Neural progenitor cell (in vitro differentiated cells): ENCODE results near the gene GLUL. TPM values are rescaled to one million over a fixed set of nuclear protein-coding genes. Genes with fewer than 3 reads are reported as not detected.
A peak's percentile ranks its signal among the peaks of the same experiment; 100 is the strongest.

ENCODE experiments used
- DNase-seq: peaks from one replicate; pipeline ENCODE4 v3.0.0-alpha.2; 2016; ENCODE audit warnings: low spot score
- H2AFZ ChIP-seq: fragments of 200-600 bp; sonication (generic); replicated peaks from 2 replicates; pipeline ENCODE4 v1.6.1; 2016; ENCODE audit warnings: antibody characterized with exemption
- H3F3A ChIP-seq: fragments of 200-600 bp; sonication (generic); 2 replicates; pipeline ENCODE4 v1.6.1; 2016; ENCODE audit warnings: antibody characterized with exemption, low read depth
- H3K27ac ChIP-seq: fragments of 200-600 bp; sonication (generic); 2 replicates; pipeline ENCODE4 v1.5.1; 2016; ENCODE audit warnings: mild to moderate bottlenecking
- H3K27me3 ChIP-seq: fragments of 200-600 bp; sonication (generic); 2 replicates; pipeline ENCODE4 v1.6.1; 2016; ENCODE audit warnings: mild to moderate bottlenecking, moderate library complexity
- H3K36me3 ChIP-seq: fragments of 200-600 bp; sonication (generic); 2 replicates; pipeline ENCODE4 v1.5.1; 2016
- H3K4me1 ChIP-seq: fragments of 200-600 bp; sonication (generic); 2 replicates; pipeline ENCODE4 v1.6.1; 2016; ENCODE audit warnings: mixed run types
- H3K4me2 ChIP-seq: fragments of 200-600 bp; sonication (generic); 2 replicates; pipeline ENCODE4 v1.6.1; 2016
- H3K4me3 ChIP-seq: fragments of 200-600 bp; sonication (generic); 2 replicates; pipeline ENCODE4 v1.5.1; 2016
- H3K79me2 ChIP-seq: fragments of 200-600 bp; sonication (generic); 2 replicates; pipeline ENCODE4 v1.6.1; 2016; ENCODE audit warnings: low read depth
- H3K9ac ChIP-seq: fragments of 200-600 bp; sonication (generic); 2 replicates; pipeline ENCODE4 v1.6.1; 2016
- H3K9me3 ChIP-seq: fragments of 200-600 bp; sonication (generic); 2 replicates; pipeline ENCODE4 v1.5.1; 2016; ENCODE audit warnings: low read depth
- H4K20me1 ChIP-seq: fragments of 200-600 bp; sonication (generic); 2 replicates; pipeline ENCODE4 v1.6.1; 2016; ENCODE audit warnings: low read depth
- H3K27ac Mint-ChIP-seq: 3 replicates; pipeline ENCODE4 v1.8.0; 2021; ENCODE audit warnings: mixed read lengths
- H3K27me3 Mint-ChIP-seq: 2 replicates; pipeline ENCODE4 v1.8.0; 2022; ENCODE audit warnings: low read depth, mild to moderate bottlenecking, inconsistent platforms, moderate library complexity, mixed read lengths; ENCODE audit not compliant: insufficient read depth
- H3K36me3 Mint-ChIP-seq: 3 replicates; pipeline ENCODE4 v1.8.0; 2021; ENCODE audit warnings: mixed read lengths
- H3K4me1 Mint-ChIP-seq: 3 replicates; pipeline ENCODE4 v1.8.0; 2021; ENCODE audit warnings: mixed read lengths
- H3K4me3 Mint-ChIP-seq: 3 replicates; pipeline ENCODE4 v1.8.0; 2021; ENCODE audit warnings: mild to moderate bottlenecking, moderate library complexity, mixed read lengths
- H3K9me3 Mint-ChIP-seq: 3 replicates; pipeline ENCODE4 v1.8.0; 2020; ENCODE audit warnings: mixed read lengths
- EZH2 ChIP-seq: fragments of 200-600 bp; sonication (generic); IDR thresholded peaks from 2 replicates; pipeline ENCODE4 v1.6.1; 2017; ENCODE audit warnings: antibody characterized with exemption, mild to moderate bottlenecking, moderate library complexity
- EZH2phosphoT487 ChIP-seq: fragments of 200-600 bp; sonication (generic); IDR thresholded peaks from 2 replicates; pipeline ENCODE4 v1.6.1; 2017; ENCODE audit warnings: antibody characterized with exemption
- total RNA-seq: library from RNA; depleted of rRNA; stranded (reverse); fragments of >200 nt; gene quantifications from 2 replicates; pipeline ENCODE4 v1.2.3, GENCODE V29; 2015; ENCODE audit warnings: low replicate concordance
- TF ChIP-seq, protein P1 (sequence below): fragments of 200-600 bp; sonication (generic); IDR thresholded peaks from 2 replicates; pipeline ENCODE4 v1.5.1; 2017; ENCODE audit warnings: antibody characterized with exemption, mild to moderate bottlenecking

Gene GLUL
- total RNA-seq: 428 and 695 TPM in 2 replicates

- H3K36me3 Mint-ChIP-seq: peaks cover 34% of the 10 kb centered on the region
- peak within 1 kb of the TSS; percentile 97 for H3K9ac ChIP-seq
- peak within 1 kb of the TSS; percentile 91 for H3K27ac ChIP-seq
- no peaks in the 10 kb centered on the region for H3K27me3 ChIP-seq
- no peaks in the 10 kb centered on the region for H3K9me3 Mint-ChIP-seq
- H3F3A ChIP-seq: peaks cover 52% of the 10 kb centered on the region
- peak; percentile 98 for DNase-seq
- peaks cover 51% of the 10 kb centered on the region for H3K4me1 Mint-ChIP-seq
- H3K9me3 ChIP-seq: no peaks in the 10 kb centered on the region
- H4K20me1 ChIP-seq: peaks cover 50% of the 10 kb centered on the region
- peaks cover 5% of the 10 kb centered on the region for H3K27me3 Mint-ChIP-seq
- H3K4me1 ChIP-seq: peaks cover 45% of the 10 kb centered on the region
- peak within 1 kb of the TSS; percentile 100 for H3K4me3 Mint-ChIP-seq
- peak within 1 kb of the TSS; percentile 97 for H3K4me2 ChIP-seq
- peaks cover 67% of the 10 kb centered on the region for H3K79me2 ChIP-seq
- H2AFZ ChIP-seq: no peak within 1 kb of the TSS
- peak within 1 kb of the TSS; percentile 100 for H3K4me3 ChIP-seq
- TF ChIP-seq EZH2: no peak
- TF ChIP-seq, protein P1, sequence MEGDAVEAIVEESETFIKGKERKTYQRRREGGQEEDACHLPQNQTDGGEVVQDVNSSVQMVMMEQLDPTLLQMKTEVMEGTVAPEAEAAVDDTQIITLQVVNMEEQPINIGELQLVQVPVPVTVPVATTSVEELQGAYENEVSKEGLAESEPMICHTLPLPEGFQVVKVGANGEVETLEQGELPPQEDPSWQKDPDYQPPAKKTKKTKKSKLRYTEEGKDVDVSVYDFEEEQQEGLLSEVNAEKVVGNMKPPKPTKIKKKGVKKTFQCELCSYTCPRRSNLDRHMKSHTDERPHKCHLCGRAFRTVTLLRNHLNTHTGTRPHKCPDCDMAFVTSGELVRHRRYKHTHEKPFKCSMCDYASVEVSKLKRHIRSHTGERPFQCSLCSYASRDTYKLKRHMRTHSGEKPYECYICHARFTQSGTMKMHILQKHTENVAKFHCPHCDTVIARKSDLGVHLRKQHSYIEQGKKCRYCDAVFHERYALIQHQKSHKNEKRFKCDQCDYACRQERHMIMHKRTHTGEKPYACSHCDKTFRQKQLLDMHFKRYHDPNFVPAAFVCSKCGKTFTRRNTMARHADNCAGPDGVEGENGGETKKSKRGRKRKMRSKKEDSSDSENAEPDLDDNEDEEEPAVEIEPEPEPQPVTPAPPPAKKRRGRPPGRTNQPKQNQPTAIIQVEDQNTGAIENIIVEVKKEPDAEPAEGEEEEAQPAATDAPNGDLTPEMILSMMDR: peak; percentile 27
- peak within 1 kb of the TSS; percentile 91 for H3K27ac Mint-ChIP-seq
- peaks cover 17% of the 10 kb centered on the region for H3K36me3 ChIP-seq
Observed at GRCh38 chr1:182391362-182392049, at the start of gene GLUL. GLUL (minus strand) TSS chr1:182391790; CDS start chr1:182388737, 3,053 bp downstream.

DNA sequence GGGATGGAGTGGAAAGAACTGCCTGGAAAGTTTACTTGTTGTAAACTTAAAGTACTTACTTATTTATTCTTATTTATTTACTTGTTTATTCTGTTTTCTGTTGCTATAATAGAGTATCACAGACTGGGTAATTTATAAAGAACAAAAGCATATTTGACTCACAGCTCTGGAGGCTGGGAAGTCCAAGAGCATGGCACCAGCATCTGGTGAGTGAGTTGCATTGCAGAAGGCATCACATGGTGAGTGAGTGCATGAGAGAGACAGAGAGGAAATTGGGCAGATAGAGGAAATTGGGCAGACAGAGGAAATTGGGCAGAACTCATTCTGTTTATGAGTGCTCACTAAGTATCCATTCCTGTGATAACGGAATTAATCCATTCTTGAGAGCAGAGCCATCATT lies 46.7 kb upstream of the GLUL start:
- H3K9me3 Mint-ChIP-seq: peaks cover 11% of the 10 kb centered on the region
- Histone ChIP-seq H2AFZ (no peak overlapping the region), H3K4me1 (no peaks in the 10 kb centered on the region), H3K27me3 (no peaks in the 10 kb centered on the region), H3F3A (no peaks in the 10 kb centered on the region), H3K4me2 (no peak overlapping the region), H3K27ac (no peak overlapping the region), H3K79me2 (no peaks in the 10 kb centered on the region), H3K9me3 (no peaks in the 10 kb centered on the region), H3K9ac (no peak overlapping the region), H3K36me3 (no peaks in the 10 kb centered on the region), H4K20me1 (no peaks in the 10 kb centered on the region), H3K4me3 (no peak overlapping the region)
- no peaks in the 10 kb centered on the region for H3K4me1 Mint-ChIP-seq
- H3K4me3 Mint-ChIP-seq: no peak overlapping the region
- no peaks in the 10 kb centered on the region for H3K27me3 Mint-ChIP-seq
- no peak for DNase-seq
- no peak overlapping the region for H3K27ac Mint-ChIP-seq
- H3K36me3 Mint-ChIP-seq: no peaks in the 10 kb centered on the region
- TF ChIP-seq EZH2 (no peak), EZH2phosphoT487 (no peak)
- TF ChIP-seq, protein P1: no peak

DNA sequence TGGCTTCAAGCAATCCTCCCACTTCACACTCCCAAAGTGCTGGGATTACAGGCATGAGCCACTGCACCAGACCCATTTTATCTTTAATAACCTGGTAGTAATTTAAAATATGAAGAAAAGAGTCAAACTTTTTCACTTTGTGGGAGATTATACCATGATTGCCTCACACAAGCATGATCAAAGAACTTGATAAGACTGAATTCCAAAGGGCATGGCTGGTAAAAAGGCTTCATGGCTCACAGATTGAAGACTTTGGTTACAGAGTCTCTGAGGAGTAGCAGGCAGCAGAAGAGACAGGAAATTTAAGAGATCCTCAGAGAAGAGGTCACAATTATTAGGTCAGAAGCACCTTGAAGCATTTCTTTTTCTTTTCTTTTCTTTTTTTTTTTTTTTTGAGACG lies 42.0 kb upstream of the GLUL start:
- H3K27me3 ChIP-seq: no peaks in the 10 kb centered on the region
- H3K4me2 ChIP-seq: no peak overlapping the region
- H2AFZ ChIP-seq: no peak overlapping the region
- peaks cover 8% of the 10 kb centered on the region for H3K9me3 Mint-ChIP-seq
- H3K36me3 ChIP-seq: no peaks in the 10 kb centered on the region
- H3K4me1 Mint-ChIP-seq: no peaks in the 10 kb centered on the region
- H3F3A ChIP-seq: no peaks in the 10 kb centered on the region
- no peak overlapping the region for H3K4me3 Mint-ChIP-seq
- no peaks in the 10 kb centered on the region for H3K79me2 ChIP-seq
- peaks cover 3% of the 10 kb centered on the region for H3K27me3 Mint-ChIP-seq
- DNase-seq: no peak
- H3K4me3 ChIP-seq: no peak overlapping the region
- H3K4me1 ChIP-seq: peaks cover 8% of the 10 kb centered on the region
- no peak overlapping the region for H3K27ac Mint-ChIP-seq
- H3K27ac ChIP-seq: no peak overlapping the region
- no peaks in the 10 kb centered on the region for H3K9me3 ChIP-seq
- H4K20me1 ChIP-seq: no peaks in the 10 kb centered on the region
- H3K9ac ChIP-seq: no peak overlapping the region
- H3K36me3 Mint-ChIP-seq: no peaks in the 10 kb centered on the region
- no peak for TF ChIP-seq EZH2phosphoT487

- H3K9me3 Mint-ChIP-seq: no peaks in the 10 kb centered on the region
- Histone ChIP-seq H3K79me2 (no peaks in the 10 kb centered on the region), H3K4me3 (no peak overlapping the region)
Observed at GRCh38 chr1:182431278-182431677, 39.7 kb upstream of the GLUL start.

More at GRCh38 chr1:182431278-182431677, 39.7 kb upstream of the GLUL start:
- Mint-ChIP-seq H3K27ac (no peak overlapping the region), H3K4me1 (peaks cover 1% of the 10 kb centered on the region), H3K27me3 (peaks cover 3% of the 10 kb centered on the region), H3K36me3 (no peaks in the 10 kb centered on the region), H3K4me3 (no peak overlapping the region)
- H3K27me3 ChIP-seq: no peaks in the 10 kb centered on the region
- peaks cover 8% of the 10 kb centered on the region for H3K4me1 ChIP-seq
- no peak overlapping the region for H2AFZ ChIP-seq
- TF ChIP-seq, protein P1: no peak
- TF ChIP-seq EZH2: no peak
- TF ChIP-seq EZH2phosphoT487: no peak
- no peaks in the 10 kb centered on the region for H3F3A ChIP-seq
- no peak overlapping the region for H3K27ac ChIP-seq
- no peaks in the 10 kb centered on the region for H4K20me1 ChIP-seq
- peak; percentile 30 for DNase-seq
- H3K9ac ChIP-seq: no peak overlapping the region
- H3K9me3 ChIP-seq: no peaks in the 10 kb centered on the region
- no peak overlapping the region for H3K4me2 ChIP-seq
- no peaks in the 10 kb centered on the region for H3K36me3 ChIP-seq
